A549 (cell line): ENCODE results near the gene MLXIP. TPM values are rescaled to one million over a fixed set of nuclear protein-coding genes. Genes with fewer than 3 reads are reported as not detected.

Experiments used
- ATAC-seq, 2 experiments: fragments of 200-7000 bp in 1 of 2; fragments of >200 bp in 1 of 2; cut with Nextera tagmentation in 1 of 2; cut with Tn5 transposase in 1 of 2; 3 replicates each; pipeline versions ENCODE4 v1.8.0 to v1.9.1; 2018 to 2020; ENCODE audit warnings: mild to moderate bottlenecking in 1 of 2, moderate library complexity in 1 of 2
- CTCF ChIA-PET: fragments of 300-600 bp; sonication (Branson Sonifier 250); formaldehyde crosslinking; extraction: SDS; loops from one replicate; lab custom pipeline; 2021; ENCODE audit warnings: antibody characterized with exemption, inconsistent platforms; lab: Yijun Ruan, JAX
- POLR2A ChIA-PET: fragments of 350-600 bp; formaldehyde crosslinking; extraction: SDS; loops from one replicate; lab custom pipeline; 2021; ENCODE audit warnings: antibody characterized with exemption, inconsistent platforms; lab: Yijun Ruan, JAX
- DNase-seq, 2 experiments: peaks; one replicate each; pipeline versions ENCODE4 v3.0.0 to v3.0.0-alpha.2; 2011 to 2016; ENCODE audit warnings: low read depth in 1 of 2, low spot score in 1 of 2
- FAIRE-seq: peaks from 2 replicates; lab custom pipeline; 2011; peaks lifted over from hg19 to GRCh38; lab: Jason Lieb, UNC
- H3K27ac ChIP-seq, 2 experiments: fragments of >200 bp; sonication (Bioruptor Twin); formaldehyde crosslinking; 3 replicates each; pipeline ENCODE4 v1.5.1; 2016 to 2017
- H3K4me1 ChIP-seq: fragments of >200 bp; sonication (Bioruptor Twin); formaldehyde crosslinking; 3 replicates; pipeline ENCODE4 v1.6.1; 2016
- H3K4me2 ChIP-seq: fragments of >200 bp; sonication (Bioruptor Twin); formaldehyde crosslinking; 3 replicates; pipeline ENCODE4 v1.6.1; 2016
- H3K4me3 ChIP-seq: fragments of >200 bp; sonication (Bioruptor Twin); formaldehyde crosslinking; 3 replicates; pipeline ENCODE4 v1.5.1; 2016
- H3K9me3 ChIP-seq: fragments of >200 bp; sonication (Bioruptor Twin); formaldehyde crosslinking; 3 replicates; pipeline ENCODE4 v1.6.1; 2016
- CEBPB ChIP-seq, 2 experiments: fragments of >200 bp in 1 of 2; sonication (Bioruptor Twin) in 1 of 2; formaldehyde crosslinking in 1 of 2; IDR thresholded peaks; 2 replicates each; pipeline ENCODE4 v1.6.1; 2012 to 2016
- EHF ChIP-seq: fragments of 250-450 bp; sonication (Bioruptor Pico); IDR thresholded peaks from 2 replicates; pipeline ENCODE4 v1.5.0; 2020; ENCODE audit warnings: mild to moderate bottlenecking
- GATA3 ChIP-seq: IDR thresholded peaks from 2 replicates; pipeline ENCODE4 v1.6.1; 2012; ENCODE audit warnings: borderline replicate concordance
- HOXB13 ChIP-seq: fragments of 250-450 bp; sonication (Bioruptor Pico); IDR thresholded peaks from 2 replicates; pipeline ENCODE4 v1.5.0; 2020; ENCODE audit warnings: low read depth, mild to moderate bottlenecking, moderate library complexity
- JUN ChIP-seq, 2 experiments: fragments of >200 bp; sonication (Bioruptor Twin); formaldehyde crosslinking; IDR thresholded peaks; 2 replicates in 1 of 2; 3 replicates in 1 of 2; pipeline ENCODE4 v1.6.1; 2016 to 2017
- KDM5A ChIP-seq: fragments of 200-600 bp; sonication (generic); IDR thresholded peaks from 2 replicates; pipeline ENCODE4 v1.6.1; 2016; ENCODE audit warnings: antibody characterized with exemption, mild to moderate bottlenecking
- MAX ChIP-seq: IDR thresholded peaks from 2 replicates; pipeline ENCODE4 v1.6.1; 2012
- PHF8 ChIP-seq: fragments of 200-600 bp; sonication (generic); IDR thresholded peaks from 2 replicates; pipeline ENCODE4 v1.6.1; 2016; ENCODE audit warnings: low read depth, mild to moderate bottlenecking, antibody characterized with exemption, moderate library complexity, borderline replicate concordance
- POLR2A ChIP-seq: IDR thresholded peaks from 2 replicates; pipeline ENCODE4 v1.6.1; 2012; ENCODE audit warnings: mild to moderate bottlenecking, low read length
- RAD21 ChIP-seq, 2 experiments: fragments of >200 bp in 1 of 2; sonication (Bioruptor Twin) in 1 of 2; formaldehyde crosslinking in 1 of 2; IDR thresholded peaks in 1 of 2; conservative IDR thresholded peaks in 1 of 2; 2 replicates in 1 of 2; 3 replicates in 1 of 2; pipeline ENCODE4 v1.6.1; 2012 to 2018; ENCODE audit warnings: inconsistent platforms in 1 of 2
- RCOR1 ChIP-seq: fragments of 150-350 bp; IDR thresholded peaks from 2 replicates; pipeline ENCODE4 v1.6.1; 2014; ENCODE audit warnings: antibody characterized with exemption, low read length, low read depth
- REST ChIP-seq: fragments of 200-600 bp; sonication (generic); IDR thresholded peaks from 2 replicates; pipeline ENCODE4 v1.6.1; 2016; ENCODE audit warnings: antibody characterized with exemption, mild to moderate bottlenecking, moderate library complexity
- ZC3H11A ChIP-seq: fragments of 450-650 bp; IDR thresholded peaks from 2 replicates; pipeline ENCODE4 v1.6.1; 2014; ENCODE audit warnings: antibody characterized with exemption, mild to moderate bottlenecking
- WGBS: methylation state at CpG from one replicate; pipeline ENCODE4 v1.1.6; 2017; ENCODE audit errors: missing lambda C conversion rate; 5-methylcytosine and 5-hydroxymethylcytosine counted together
- polyA plus RNA-seq, 4 experiments: library from polyadenylated mRNA; depleted of rRNA in 3 of 4; stranded (reverse); fragments of >200 nt; fragmentation: RNase III in 1 of 4; extraction: RNeasy Plus Mini Kit Qiagen cat#74134 plus additional on column Dnase treatment in 1 of 4; gene quantifications; 2 replicates in 3 of 4; 3 replicates in 1 of 4; pipeline ENCODE4 v1.2.3, GENCODE V29; 2011 to 2017
- TF ChIP-seq, protein P1 (sequence below): fragments of 450-650 bp; IDR thresholded peaks from 2 replicates; pipeline ENCODE4 v1.6.1; 2014; ENCODE audit warnings: antibody characterized with exemption
- TF ChIP-seq, protein P2 (sequence below): fragments of 250-450 bp; sonication (Bioruptor Pico); IDR thresholded peaks from 2 replicates; pipeline ENCODE4 v1.5.0; 2020; ENCODE audit warnings: low read depth, mild to moderate bottlenecking, moderate library complexity
- TF ChIP-seq, protein P3 (sequence below): fragments of 250-450 bp; sonication (Bioruptor Pico); IDR thresholded peaks from 2 replicates; pipeline ENCODE4 v1.5.0; 2021; ENCODE audit warnings: mild to moderate bottlenecking, moderate library complexity, borderline replicate concordance

Gene MLXIP
- polyA plus RNA-seq, 2 of the 4 experiments (the other 2 are of a cell fraction), result 7.0 to 21.4 TPM

DNA sequence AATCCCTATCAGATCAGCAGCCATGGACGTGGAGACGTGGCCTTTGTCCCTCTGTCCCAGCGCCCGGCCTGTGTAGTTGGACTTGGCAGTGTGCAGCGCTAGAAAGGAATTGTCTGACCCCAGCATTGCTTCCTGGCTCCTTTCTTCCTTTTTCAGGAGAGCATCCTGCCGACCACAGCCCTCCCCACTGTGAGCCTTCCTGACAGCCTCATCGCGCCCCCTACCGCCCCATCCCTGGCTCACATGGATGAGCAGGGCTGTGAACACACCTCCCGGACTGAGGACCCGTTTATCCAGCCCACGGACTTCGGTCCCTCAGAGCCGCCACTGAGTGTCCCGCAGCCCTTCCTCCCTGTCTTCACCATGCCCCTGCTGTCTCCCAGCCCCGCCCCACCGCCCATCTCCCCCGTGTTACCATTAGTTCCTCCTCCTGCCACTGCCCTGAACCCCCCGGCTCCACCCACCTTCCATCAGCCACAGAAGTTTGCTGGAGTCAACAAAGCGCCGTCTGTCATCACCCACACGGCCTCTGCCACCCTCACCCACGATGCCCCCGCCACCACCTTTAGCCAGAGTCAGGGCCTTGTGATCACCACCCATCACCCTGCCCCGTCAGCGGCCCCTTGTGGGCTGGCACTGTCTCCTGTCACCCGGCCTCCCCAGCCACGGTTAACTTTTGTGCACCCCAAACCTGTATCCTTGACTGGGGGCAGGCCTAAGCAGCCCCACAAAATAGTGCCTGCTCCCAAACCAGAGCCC, 54.8 kb downstream of the MLXIP start:
- CTCF ChIA-PET, result interaction anchor here (1.1 to 18.8 kb wide), 6 partner anchors 9 to 179 kb away, joined by 3 to 850 read pairs (median 12); partner anchors contain the start of gene MLXIP
- Histone ChIP-seq H3K4me2 (no peak overlapping the region), H3K9me3 (no peaks in the 10 kb centered on the region), H3K27ac (no peak overlapping the region), H3K4me3 (no peak overlapping the region), H3K4me1 (peaks cover 10% of the 10 kb centered on the region; the same call in 1 of the 3 replicates)
- 87% methylated on average over 25 of the region's 28 CpGs for WGBS
- TF ChIP-seq RAD21 (conservative IDR thresholded peaks at IDR 0.05 in 1 of 2, IDR thresholded peaks at IDR 0.05 in 1 of 2), result no peak
- no peak for TF ChIP-seq RCOR1
- TF ChIP-seq, protein P1, sequence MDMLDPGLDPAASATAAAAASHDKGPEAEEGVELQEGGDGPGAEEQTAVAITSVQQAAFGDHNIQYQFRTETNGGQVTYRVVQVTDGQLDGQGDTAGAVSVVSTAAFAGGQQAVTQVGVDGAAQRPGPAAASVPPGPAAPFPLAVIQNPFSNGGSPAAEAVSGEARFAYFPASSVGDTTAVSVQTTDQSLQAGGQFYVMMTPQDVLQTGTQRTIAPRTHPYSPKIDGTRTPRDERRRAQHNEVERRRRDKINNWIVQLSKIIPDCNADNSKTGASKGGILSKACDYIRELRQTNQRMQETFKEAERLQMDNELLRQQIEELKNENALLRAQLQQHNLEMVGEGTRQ, result no peak
- TF ChIP-seq, protein P2, sequence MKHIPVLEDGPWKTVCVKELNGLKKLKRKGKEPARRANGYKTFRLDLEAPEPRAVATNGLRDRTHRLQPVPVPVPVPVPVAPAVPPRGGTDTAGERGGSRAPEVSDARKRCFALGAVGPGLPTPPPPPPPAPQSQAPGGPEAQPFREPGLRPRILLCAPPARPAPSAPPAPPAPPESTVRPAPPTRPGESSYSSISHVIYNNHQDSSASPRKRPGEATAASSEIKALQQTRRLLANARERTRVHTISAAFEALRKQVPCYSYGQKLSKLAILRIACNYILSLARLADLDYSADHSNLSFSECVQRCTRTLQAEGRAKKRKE, result no peak
- no peak for TF ChIP-seq ZC3H11A
- no peak for TF ChIP-seq CEBPB (IDR thresholded peaks at IDR 0.05)
- no peak for TF ChIP-seq HOXB13
- no peak for TF ChIP-seq KDM5A
- TF ChIP-seq PHF8, result no peak
- TF ChIP-seq MAX, result no peak
- no peak for TF ChIP-seq EHF
- TF ChIP-seq GATA3, result no peak
- TF ChIP-seq JUN (IDR thresholded peaks at IDR 0.05), result no peak
- no peak for TF ChIP-seq POLR2A
- TF ChIP-seq REST, result no peak
- ATAC-seq, result no peak
- POLR2A ChIA-PET, result no interaction called here
- no peak for DNase-seq
- FAIRE-seq, result no peak

DNA sequence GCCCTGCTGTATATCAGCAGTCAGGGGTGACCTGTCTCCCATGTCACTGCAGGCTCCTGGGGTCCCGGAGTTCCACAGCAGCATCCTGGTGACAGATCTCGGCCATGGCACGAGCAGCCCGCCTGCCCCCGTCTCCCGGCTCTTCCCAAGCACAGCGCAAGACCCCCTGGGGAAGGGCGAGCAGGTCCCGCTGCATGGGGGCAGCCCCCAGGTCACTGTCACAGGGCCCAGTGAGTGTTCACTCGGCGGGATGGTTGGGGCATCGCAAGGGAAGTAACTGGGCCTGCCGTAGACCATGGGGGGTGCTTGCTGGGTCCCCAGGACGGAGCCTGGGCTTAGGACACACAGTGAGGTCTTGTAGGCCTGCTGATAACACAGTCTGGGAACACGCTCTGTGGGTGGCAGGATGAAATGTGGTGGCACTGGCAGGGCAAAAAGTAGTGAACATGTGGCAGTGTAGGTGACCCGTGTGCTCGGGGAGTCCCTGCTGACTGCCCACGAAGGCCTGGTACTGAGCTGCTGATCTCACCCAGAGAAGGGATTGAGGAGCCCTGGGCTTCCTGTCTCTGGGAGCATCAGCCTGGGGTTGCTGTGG, 57.0 kb downstream of the MLXIP start:
- no peak for TF ChIP-seq MAX
- TF ChIP-seq, protein P3, sequence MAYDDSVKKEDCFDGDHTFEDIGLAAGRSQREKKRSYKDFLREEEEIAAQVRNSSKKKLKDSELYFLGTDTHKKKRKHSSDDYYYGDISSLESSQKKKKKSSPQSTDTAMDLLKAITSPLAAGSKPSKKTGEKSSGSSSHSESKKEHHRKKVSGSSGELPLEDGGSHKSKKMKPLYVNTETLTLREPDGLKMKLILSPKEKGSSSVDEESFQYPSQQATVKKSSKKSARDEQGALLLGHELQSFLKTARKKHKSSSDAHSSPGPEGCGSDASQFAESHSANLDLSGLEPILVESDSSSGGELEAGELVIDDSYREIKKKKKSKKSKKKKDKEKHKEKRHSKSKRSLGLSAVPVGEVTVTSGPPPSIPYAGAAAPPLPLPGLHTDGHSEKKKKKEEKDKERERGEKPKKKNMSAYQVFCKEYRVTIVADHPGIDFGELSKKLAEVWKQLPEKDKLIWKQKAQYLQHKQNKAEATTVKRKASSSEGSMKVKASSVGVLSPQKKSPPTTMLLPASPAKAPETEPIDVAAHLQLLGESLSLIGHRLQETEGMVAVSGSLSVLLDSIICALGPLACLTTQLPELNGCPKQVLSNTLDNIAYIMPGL, result no peak
- ChIA-PET POLR2A (no interaction called here), CTCF (interaction anchor here (1.3 kb wide), 1 partner anchor 81 kb away, joined by 4 read pairs; no protein-coding TSS in a partner anchor)
- Histone ChIP-seq H3K27ac (no peak overlapping the region), H3K4me3 (no peak overlapping the region), H3K4me2 (no peak overlapping the region), H3K9me3 (no peaks in the 10 kb centered on the region), H3K4me1 (peaks cover 3% of the 10 kb centered on the region; the same call in 1 of the 3 replicates)
- WGBS, result 95% methylated on average over 9 of the region's 18 CpGs
- DNase-seq (no peak), ATAC-seq (no peak), FAIRE-seq (no peak)
